HCT116 (cell line): Measurements from ENCODE around the gene PTPN18. TPM values are rescaled to one million over a fixed set of nuclear protein-coding genes. Genes with fewer than 3 reads are reported as not detected.

ENCODE experiments used
- ATAC-seq: fragments of 200-7000 bp; cut with Tn5 transposase; 2 replicates; pipeline ENCODE4 v1.9.1; 2020; ENCODE audit warnings: mild to moderate bottlenecking, moderate library complexity
- BruUV-seq: library from RNA; stranded (reverse); fragments of 400-500 nt; replicated peaks from 2 replicates; lab custom pipeline; 2021; lab: Mats Ljungman, UMichigan
- CTCF ChIA-PET: fragments of 300-600 bp; sonication (Branson Sonifier 250); formaldehyde crosslinking; loops from one replicate; lab custom pipeline; 2021; ENCODE audit warnings: antibody characterized with exemption; lab: Charles Lee
- POLR2A ChIA-PET: fragments of 300-600, 350-600 bp; sonication (Branson Sonifier 250); formaldehyde crosslinking; loops from one replicate; lab custom pipeline; 2021; ENCODE audit warnings: antibody characterized with exemption; lab: Charles Lee
- RAD21 ChIA-PET, 2 experiments: fragments of 300-600 bp; sonication (Branson Sonifier 250); formaldehyde crosslinking; loops; one replicate each; lab custom pipeline; 2023; ENCODE audit warnings: low total read pairs in 2 of 2; ENCODE audit not compliant: uncharacterized antibody in 2 of 2, unreplicated experiment in 2 of 2, low non-redundant PET in 1 of 2; lab: Charles Lee
- DNase-seq: peaks from one replicate; pipeline ENCODE4 v3.0.0-alpha.2; 2010; ENCODE audit warnings: low read depth, low spot score
- H2AFZ ChIP-seq: fragments of 200-600 bp; shearing (Covaris generic), sonication (generic); 2 replicates; pipeline ENCODE4 v1.6.1; 2017; ENCODE audit warnings: low read depth, mixed run types, mixed read lengths, antibody characterized with exemption, low read length; ENCODE audit not compliant: poor library complexity, severe bottlenecking
- H3K27ac ChIP-seq: 2 replicates; pipeline ENCODE4 v1.5.1; 2012; ENCODE audit warnings: low read depth, low read length
- H3K27me3 ChIP-seq: fragments of 200-600 bp; sonication (generic); 2 replicates; pipeline ENCODE4 v1.6.1; 2016; ENCODE audit warnings: mixed run types, low read length, mixed read lengths; ENCODE audit not compliant: insufficient read depth
- H3K36me3 ChIP-seq, 2 experiments: fragments of 200-500 bp in 1 of 2; fragments of 200-600 bp in 1 of 2; sonication (Bioruptor generic) in 1 of 2; sonication (generic) in 1 of 2; 2 replicates each; pipeline versions ENCODE4 v1.5.1 to v1.6.1; 2014 to 2016; ENCODE audit warnings: low read length in 2 of 2, inconsistent platforms in 1 of 2, mixed read lengths in 1 of 2, mixed run types in 1 of 2; ENCODE audit not compliant: insufficient read depth in 2 of 2, control insufficient read depth in 1 of 2
- H3K4me1 ChIP-seq, 2 experiments: fragments of 200-600 bp in 1 of 2; sonication (generic) in 1 of 2; 2 replicates each; pipeline versions ENCODE4 v1.5.1 to v1.6.1; 2012 to 2017; ENCODE audit warnings: low read length in 2 of 2, inconsistent platforms in 1 of 2, mild to moderate bottlenecking in 1 of 2, mixed read lengths in 1 of 2, mixed run types in 1 of 2, moderate library complexity in 1 of 2; ENCODE audit not compliant: insufficient read depth in 2 of 2, control insufficient read depth in 1 of 2
- H3K4me2 ChIP-seq: fragments of 200-600 bp; sonication (generic); 2 replicates; pipeline ENCODE4 v1.6.1; 2017; ENCODE audit warnings: mixed run types, low read length, mixed read lengths
- H3K4me3 ChIP-seq, 2 experiments: fragments of 200-600 bp in 1 of 2; sonication (generic) in 1 of 2; replicated peaks in 1 of 2; 2 replicates each; pipeline ENCODE4 v1.5.1; 2011 to 2016; ENCODE audit warnings: low read length in 2 of 2, control low read depth in 1 of 2, low read depth in 1 of 2, mild to moderate bottlenecking in 1 of 2, mixed read lengths in 1 of 2, mixed run types in 1 of 2
- H3K79me2 ChIP-seq: fragments of 200-600 bp; sonication (generic); 2 replicates; pipeline ENCODE4 v1.6.1; 2017; ENCODE audit warnings: mild to moderate bottlenecking, mixed run types, low read length, moderate library complexity, mixed read lengths; ENCODE audit not compliant: insufficient read depth
- H3K9ac ChIP-seq: fragments of 200-600 bp; sonication (generic); 2 replicates; pipeline ENCODE4 v1.6.1; 2016; ENCODE audit warnings: low read length, mixed read lengths
- H3K9me2 ChIP-seq: fragments of 200-600 bp; sonication (generic), shearing (Covaris generic); 2 replicates; pipeline ENCODE4 v1.6.1; 2017; ENCODE audit warnings: mixed run types, mild to moderate bottlenecking, moderate library complexity; ENCODE audit not compliant: insufficient read depth
- H3K9me3 ChIP-seq, 2 experiments: fragments of 200-500 bp in 1 of 2; fragments of 200-600 bp in 1 of 2; sonication (Bioruptor generic) in 1 of 2; sonication (generic) in 1 of 2; 2 replicates each; pipeline ENCODE4 v1.6.1; 2014 to 2017; ENCODE audit warnings: low read length in 2 of 2, mixed read lengths in 2 of 2, inconsistent platforms in 1 of 2, low read depth in 1 of 2, mild to moderate bottlenecking in 1 of 2, mixed run types in 1 of 2, moderate library complexity in 1 of 2; ENCODE audit not compliant: control insufficient read depth in 1 of 2, insufficient read depth in 1 of 2
- H4K20me1 ChIP-seq: fragments of 200-600 bp; sonication (generic), shearing (Covaris generic); 2 replicates; pipeline ENCODE4 v1.6.1; 2017; ENCODE audit warnings: mixed run types, mild to moderate bottlenecking, moderate library complexity; ENCODE audit not compliant: insufficient read depth
- CEBPB ChIP-seq: IDR thresholded peaks from 2 replicates; pipeline ENCODE4 v1.6.1; 2012; ENCODE audit warnings: low read depth
- EZH2phosphoT487 ChIP-seq: fragments of 200-600 bp; IDR thresholded peaks from 2 replicates; pipeline ENCODE4 v1.6.1; 2018; ENCODE audit warnings: antibody characterized with exemption, borderline replicate concordance
- FOSL1 ChIP-seq: IDR thresholded peaks from 2 replicates; pipeline ENCODE4 v1.6.1; 2012; ENCODE audit warnings: low read depth
- JUND ChIP-seq: IDR thresholded peaks from 2 replicates; pipeline ENCODE4 v1.6.1; 2012
- SIN3A ChIP-seq: IDR thresholded peaks from 2 replicates; pipeline ENCODE4 v1.6.1; 2012; ENCODE audit warnings: low read depth
- TCF7L2 ChIP-seq: IDR thresholded peaks from 2 replicates; pipeline ENCODE4 v1.7.0; 2011; ENCODE audit warnings: borderline replicate concordance, inconsistent platforms; ENCODE audit not compliant: insufficient read depth, insufficient read length; ENCODE audit errors: extremely low read depth
- ZFX ChIP-seq: fragments of 450-650 bp; IDR thresholded peaks from 2 replicates; pipeline ENCODE4 v1.6.1; 2017
- ZNF274 ChIP-seq: fragments of 200-500 bp; sonication (Bioruptor generic); IDR thresholded peaks from 2 replicates; pipeline ENCODE4 v1.6.1; 2014; ENCODE audit warnings: mild to moderate bottlenecking, low read depth, low read length, inconsistent platforms
- intact Hi-C: fragments of 100-400 bp; cut with micrococcal nuclease; formaldehyde crosslinking; loops from 2 replicates; pipeline ENCODE4 v1.10.0; 2022
- total RNA-seq: library from RNA; stranded (reverse); gene quantifications from one replicate; pipeline ENCODE4 v1.2.1, GENCODE V29; 2021; ENCODE audit not compliant: unreplicated experiment
- TF ChIP-seq, protein P1 (sequence below), 3 experiments: fragments of 200-600 bp in 1 of 3; sonication (generic) in 1 of 3; IDR thresholded peaks in 2 of 3; conservative IDR thresholded peaks in 1 of 3; 2 replicates each; pipeline ENCODE4 v1.5.1; 2012 to 2017; ENCODE audit warnings: low read depth in 2 of 3, low read length in 2 of 3, antibody characterized with exemption in 1 of 3, borderline replicate concordance in 1 of 3, control low read depth in 1 of 3, mild to moderate bottlenecking in 1 of 3, mixed read lengths in 1 of 3, mixed run types in 1 of 3, moderate library complexity in 1 of 3; ENCODE audit not compliant: insufficient read depth in 1 of 3

Gene PTPN18
- total RNA-seq, 1 experiment from 2014 or later = 52.4 TPM

DNA sequence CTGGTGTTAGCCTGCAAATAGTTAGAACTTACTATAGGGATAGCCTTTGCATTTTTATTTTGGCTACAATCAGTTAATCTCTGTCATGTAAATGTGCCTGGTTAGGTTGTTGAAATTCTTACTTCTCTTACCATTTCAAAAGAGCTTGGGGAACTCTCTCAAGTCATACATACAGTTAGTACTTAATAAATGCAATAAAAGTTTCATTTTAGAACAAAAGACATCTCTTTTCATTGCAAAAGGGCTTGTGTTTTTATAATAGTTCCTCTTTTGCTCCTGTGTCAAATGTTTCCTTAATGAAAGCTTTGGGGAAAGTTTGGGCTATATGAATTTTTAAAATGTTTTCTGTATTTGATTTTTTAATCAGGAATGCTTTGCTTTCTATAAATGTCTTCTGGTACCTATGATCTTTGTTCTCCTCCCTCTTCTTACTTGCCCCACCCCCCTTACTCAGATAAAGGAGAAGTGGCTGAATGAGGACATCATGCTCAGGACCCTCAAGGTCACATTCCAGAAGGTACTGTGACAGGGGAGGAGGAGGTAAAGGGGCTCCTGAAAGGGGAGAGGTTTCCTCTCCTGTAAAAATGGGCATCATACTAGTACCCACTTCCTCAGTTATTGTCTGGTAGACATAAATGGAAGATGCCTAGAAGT is 13.6 kb downstream of the PTPN18 start:
- H4K20me1 ChIP-seq = no peaks in the 10 kb centered on the region
- ChIA-PET RAD21 (no interaction called here), CTCF (no interaction called here), POLR2A (no interaction called here)
- H3K9me3 ChIP-seq = no peaks in the 10 kb centered on the region
- TF ChIP-seq SIN3A (no peak), JUND (no peak), FOSL1 (no peak), CEBPB (no peak), EZH2phosphoT487 (no peak), TCF7L2 (no peak)
- TF ChIP-seq, protein P1, sequence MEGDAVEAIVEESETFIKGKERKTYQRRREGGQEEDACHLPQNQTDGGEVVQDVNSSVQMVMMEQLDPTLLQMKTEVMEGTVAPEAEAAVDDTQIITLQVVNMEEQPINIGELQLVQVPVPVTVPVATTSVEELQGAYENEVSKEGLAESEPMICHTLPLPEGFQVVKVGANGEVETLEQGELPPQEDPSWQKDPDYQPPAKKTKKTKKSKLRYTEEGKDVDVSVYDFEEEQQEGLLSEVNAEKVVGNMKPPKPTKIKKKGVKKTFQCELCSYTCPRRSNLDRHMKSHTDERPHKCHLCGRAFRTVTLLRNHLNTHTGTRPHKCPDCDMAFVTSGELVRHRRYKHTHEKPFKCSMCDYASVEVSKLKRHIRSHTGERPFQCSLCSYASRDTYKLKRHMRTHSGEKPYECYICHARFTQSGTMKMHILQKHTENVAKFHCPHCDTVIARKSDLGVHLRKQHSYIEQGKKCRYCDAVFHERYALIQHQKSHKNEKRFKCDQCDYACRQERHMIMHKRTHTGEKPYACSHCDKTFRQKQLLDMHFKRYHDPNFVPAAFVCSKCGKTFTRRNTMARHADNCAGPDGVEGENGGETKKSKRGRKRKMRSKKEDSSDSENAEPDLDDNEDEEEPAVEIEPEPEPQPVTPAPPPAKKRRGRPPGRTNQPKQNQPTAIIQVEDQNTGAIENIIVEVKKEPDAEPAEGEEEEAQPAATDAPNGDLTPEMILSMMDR (IDR thresholded peaks at IDR 0.05 in 2 of 3, conservative IDR thresholded peaks at IDR 0.05 in 1 of 3; ENCODE audit: borderline replicate concordance in 1 of 3, insufficient read depth in 1 of 3, low read depth in 2 of 3, low read length in 2 of 3) = no peak
- intact Hi-C loops = no loop called here
- H3K27me3 ChIP-seq = no peaks in the 10 kb centered on the region
- H3K4me1 ChIP-seq = peaks cover 10 to 22% of the 10 kb centered on the region in 2 experiments; a peak in 3 of 4 replicates
- no peak for DNase-seq
- H3K4me3 ChIP-seq = no peak overlapping the region
- no peaks in the 10 kb centered on the region for H3K9me2 ChIP-seq
- H3K9ac ChIP-seq = no peak overlapping the region
- BruUV-seq = no TSS peak
- H3K79me2 ChIP-seq = 0 out of 2 replicates have a peak, but pooled peaks cover 7% of the 10 kb centered on the region
- H2AFZ ChIP-seq = no peak overlapping the region
- H3K36me3 ChIP-seq = no peaks in the 10 kb centered on the region; a peak in 1 of 4 replicates
- H3K4me2 ChIP-seq = no peak overlapping the region
- no peak overlapping the region for H3K27ac ChIP-seq
- no peak for ATAC-seq

DNA sequence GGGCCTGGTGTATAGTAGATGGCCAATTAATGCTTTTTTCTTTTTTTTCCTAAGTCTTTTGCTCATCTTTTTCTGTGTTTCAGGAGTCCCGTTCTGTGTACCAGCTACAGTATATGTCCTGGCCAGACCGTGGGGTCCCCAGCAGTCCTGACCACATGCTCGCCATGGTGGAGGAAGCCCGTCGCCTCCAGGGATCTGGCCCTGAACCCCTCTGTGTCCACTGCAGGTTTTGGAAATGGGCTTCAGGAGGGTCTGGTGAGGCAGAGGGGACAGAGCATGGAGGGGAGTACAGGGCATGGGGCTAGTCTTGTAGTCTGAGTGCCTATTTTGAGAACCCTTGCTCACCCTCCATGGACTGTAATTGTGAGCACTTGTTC is 14.1 kb downstream of the PTPN18 start:
- Histone ChIP-seq H4K20me1 (no peaks in the 10 kb centered on the region), H3K36me3 (no peaks in the 10 kb centered on the region; a peak in 1 of 4 replicates), H3K9me3 (no peaks in the 10 kb centered on the region), H3K9me2 (no peaks in the 10 kb centered on the region), H3K79me2 (0 out of 2 replicates have a peak, but pooled peaks cover 7% of the 10 kb centered on the region), H3K9ac (no peak overlapping the region), H3K27me3 (no peaks in the 10 kb centered on the region), H3K4me1 (peaks cover 15 to 28% of the 10 kb centered on the region in 2 experiments; a peak in 3 of 4 replicates), H3K4me3 (no peak overlapping the region), H3K4me2 (no peak overlapping the region), H2AFZ (no peak overlapping the region), H3K27ac (no peak overlapping the region)
- ChIA-PET POLR2A (no interaction called here), RAD21 (no interaction called here), CTCF (no interaction called here)
- ATAC-seq (no peak), DNase-seq (no peak)
- BruUV-seq = no TSS peak
- TF ChIP-seq ZFX (no peak), EZH2phosphoT487 (no peak), ZNF274 (no peak)
- intact Hi-C loops = loop anchor here (5.0 kb wide), 1 partner anchor 38 kb away; no protein-coding TSS in a partner anchor
